HG03103 (cell line): ENCODE measurements around the gene PLPP3.

Experiments
- ATAC-seq: cut with Tn5 transposase; IDR thresholded peaks from one replicate; pipeline ENCODE4 v1.9.1; 2021; ENCODE audit warnings: low read depth; ENCODE audit not compliant: unreplicated experiment

PLPP3 gene

DNA sequence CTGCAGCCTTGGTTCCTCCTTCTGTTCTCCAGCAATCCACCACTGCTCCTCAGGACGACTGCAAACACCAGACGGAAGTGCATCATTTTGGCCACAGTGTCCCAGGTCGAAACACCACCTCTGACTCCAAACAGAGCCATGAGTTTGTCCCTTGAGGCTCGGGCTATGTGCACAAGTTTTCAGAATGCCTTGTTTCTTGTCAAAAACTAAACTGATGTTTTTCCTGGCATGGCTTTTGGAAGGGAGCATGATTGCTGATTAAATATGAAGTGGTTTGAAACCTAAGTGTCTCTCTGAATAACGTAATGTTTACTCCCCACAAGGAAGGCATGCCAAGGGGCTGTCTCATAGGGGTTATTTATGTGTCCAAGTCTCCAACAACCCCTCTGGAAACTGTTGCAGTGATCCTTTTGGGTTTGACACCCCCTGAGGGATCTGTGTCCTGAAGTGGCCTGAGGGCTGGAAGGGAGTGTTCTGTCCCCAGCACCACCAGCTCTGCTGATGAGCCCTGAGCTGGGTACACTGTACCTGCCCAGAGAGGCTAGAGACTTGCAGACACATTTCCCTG is 132.7 kb downstream of the PLPP3 start:
- no peak for ATAC-seq

GRCh38 chr1:56444960-56445646 is 134.3 kb downstream of the PLPP3 start:
- no peak for ATAC-seq
